MM.1S (cell line): ENCODE data around the gene SPHKAP.
"Not testable (repeated sequence)": the region's sequence is repeated elsewhere in the genome, so short reads cannot be mapped to it uniquely, and the experiment has no call there.

Source experiments
- DNase-seq: peaks from one replicate; pipeline ENCODE4 v3.0.0-alpha.2; 2015
- H2AFZ ChIP-seq: fragments of 300-600 bp; sonication (generic); 2 replicates; pipeline ENCODE4 v1.6.0; 2016; ENCODE audit warnings: antibody characterized with exemption, low read length
- H3F3A ChIP-seq: fragments of 300-600 bp; sonication (generic); 2 replicates; pipeline ENCODE4 v1.6.1; 2016; ENCODE audit warnings: mild to moderate bottlenecking, antibody characterized with exemption, low read length, moderate library complexity, mixed read lengths; ENCODE audit not compliant: insufficient read depth
- H3K27ac ChIP-seq: fragments of 300-600 bp; sonication (generic); 2 replicates; pipeline ENCODE4 v1.5.1; 2016; ENCODE audit warnings: mild to moderate bottlenecking, low read length
- H3K27me3 ChIP-seq: fragments of 300-600 bp; sonication (generic); replicated peaks from 2 replicates; pipeline ENCODE4 v1.6.0; 2016; ENCODE audit warnings: low read length; ENCODE audit not compliant: insufficient read depth
- H3K36me3 ChIP-seq: fragments of 300-600 bp; sonication (generic); replicated peaks from 2 replicates; pipeline ENCODE4 v1.6.1; 2016; ENCODE audit warnings: mild to moderate bottlenecking, low read length, mixed read lengths; ENCODE audit not compliant: insufficient read depth
- H3K4me1 ChIP-seq: fragments of 300-600 bp; sonication (generic); 2 replicates; pipeline ENCODE4 v1.6.1; 2016; ENCODE audit warnings: low read length, mixed read lengths
- H3K4me2 ChIP-seq: fragments of 300-600 bp; sonication (generic); 2 replicates; pipeline ENCODE4 v1.6.0; 2016; ENCODE audit warnings: low read depth, low read length
- H3K4me3 ChIP-seq: fragments of 300-600 bp; sonication (generic); 2 replicates; pipeline ENCODE4 v1.5.1; 2016; ENCODE audit warnings: low read length, mixed read lengths
- H3K79me2 ChIP-seq: fragments of 300-600 bp; sonication (generic); 2 replicates; pipeline ENCODE4 v1.6.1; 2016; ENCODE audit warnings: mixed run types, low read length, mixed read lengths
- H3K9ac ChIP-seq: fragments of 300-600 bp; sonication (generic); 2 replicates; pipeline ENCODE4 v1.6.1; 2016; ENCODE audit warnings: low read length, mixed read lengths
- H3K9me2 ChIP-seq: fragments of 300-600 bp; sonication (generic); replicated peaks from 2 replicates; pipeline ENCODE4 v1.6.1; 2016; ENCODE audit warnings: mild to moderate bottlenecking, low read length, mixed read lengths; ENCODE audit not compliant: insufficient read depth
- H3K9me3 ChIP-seq: fragments of 300-600 bp; sonication (generic); replicated peaks from 2 replicates; pipeline ENCODE4 v1.6.1; 2016; ENCODE audit warnings: mild to moderate bottlenecking, low read length, mixed read lengths; ENCODE audit not compliant: insufficient read depth
- H4K20me1 ChIP-seq: fragments of 300-600 bp; sonication (generic); 2 replicates; pipeline ENCODE4 v1.6.1; 2016; ENCODE audit warnings: mild to moderate bottlenecking, low read length, moderate library complexity, mixed read lengths; ENCODE audit not compliant: insufficient read depth
- CTCF ChIP-seq: fragments of 300-600 bp; sonication (generic); IDR thresholded peaks from 2 replicates; pipeline ENCODE4 v1.5.1; 2016; ENCODE audit warnings: antibody characterized with exemption, low read length, mixed read lengths
- EZH2 ChIP-seq: fragments of 300-600 bp; sonication (generic); optimal IDR thresholded peaks from 2 replicates; pipeline ENCODE3; 2017; ENCODE audit warnings: low read depth, mild to moderate bottlenecking, antibody characterized with exemption, low read length, mixed read lengths
- EZH2phosphoT487 ChIP-seq: fragments of 300-600 bp; sonication (generic); IDR thresholded peaks from 2 replicates; pipeline ENCODE4 v1.6.1; 2018; ENCODE audit warnings: antibody characterized with exemption, low read length

SPHKAP gene, protein sequence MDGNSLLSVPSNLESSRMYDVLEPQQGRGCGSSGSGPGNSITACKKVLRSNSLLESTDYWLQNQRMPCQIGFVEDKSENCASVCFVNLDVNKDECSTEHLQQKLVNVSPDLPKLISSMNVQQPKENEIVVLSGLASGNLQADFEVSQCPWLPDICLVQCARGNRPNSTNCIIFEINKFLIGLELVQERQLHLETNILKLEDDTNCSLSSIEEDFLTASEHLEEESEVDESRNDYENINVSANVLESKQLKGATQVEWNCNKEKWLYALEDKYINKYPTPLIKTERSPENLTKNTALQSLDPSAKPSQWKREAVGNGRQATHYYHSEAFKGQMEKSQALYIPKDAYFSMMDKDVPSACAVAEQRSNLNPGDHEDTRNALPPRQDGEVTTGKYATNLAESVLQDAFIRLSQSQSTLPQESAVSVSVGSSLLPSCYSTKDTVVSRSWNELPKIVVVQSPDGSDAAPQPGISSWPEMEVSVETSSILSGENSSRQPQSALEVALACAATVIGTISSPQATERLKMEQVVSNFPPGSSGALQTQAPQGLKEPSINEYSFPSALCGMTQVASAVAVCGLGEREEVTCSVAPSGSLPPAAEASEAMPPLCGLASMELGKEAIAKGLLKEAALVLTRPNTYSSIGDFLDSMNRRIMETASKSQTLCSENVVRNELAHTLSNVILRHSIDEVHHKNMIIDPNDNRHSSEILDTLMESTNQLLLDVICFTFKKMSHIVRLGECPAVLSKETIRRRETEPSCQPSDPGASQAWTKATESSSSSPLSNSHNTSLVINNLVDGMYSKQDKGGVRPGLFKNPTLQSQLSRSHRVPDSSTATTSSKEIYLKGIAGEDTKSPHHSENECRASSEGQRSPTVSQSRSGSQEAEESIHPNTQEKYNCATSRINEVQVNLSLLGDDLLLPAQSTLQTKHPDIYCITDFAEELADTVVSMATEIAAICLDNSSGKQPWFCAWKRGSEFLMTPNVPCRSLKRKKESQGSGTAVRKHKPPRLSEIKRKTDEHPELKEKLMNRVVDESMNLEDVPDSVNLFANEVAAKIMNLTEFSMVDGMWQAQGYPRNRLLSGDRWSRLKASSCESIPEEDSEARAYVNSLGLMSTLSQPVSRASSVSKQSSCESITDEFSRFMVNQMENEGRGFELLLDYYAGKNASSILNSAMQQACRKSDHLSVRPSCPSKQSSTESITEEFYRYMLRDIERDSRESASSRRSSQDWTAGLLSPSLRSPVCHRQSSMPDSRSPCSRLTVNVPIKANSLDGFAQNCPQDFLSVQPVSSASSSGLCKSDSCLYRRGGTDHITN (N-terminal part only)

GRCh38 chr2:228181098-228182019 lies at the start of gene SPHKAP:
Gene SPHKAP (minus strand): TSS chr2:228181687. CDS start chr2:228181598, 89 bp downstream.
- Histone ChIP-seq H2AFZ (no peak within 1 kb of the TSS), H3K9ac (no peak within 1 kb of the TSS)

GRCh38 chr2:228227466-228227865 lies 46.0 kb upstream of the SPHKAP start:
- no peak overlapping the region for H3K4me2 ChIP-seq
- no peaks in the 10 kb centered on the region for H3K4me1 ChIP-seq
- no peak overlapping the region for H3K9ac ChIP-seq
- H3K9me3 ChIP-seq = no peaks in the 10 kb centered on the region
- no peaks in the 10 kb centered on the region for H4K20me1 ChIP-seq
- no peaks in the 10 kb centered on the region for H3K79me2 ChIP-seq
- no peaks in the 10 kb centered on the region for H3K27me3 ChIP-seq
- TF ChIP-seq CTCF (no peak), EZH2phosphoT487 (no peak), EZH2 (no peak)
- no peaks in the 10 kb centered on the region for H3K36me3 ChIP-seq
- H3F3A ChIP-seq = no peaks in the 10 kb centered on the region
- no peak overlapping the region for H3K27ac ChIP-seq
- H3K9me2 ChIP-seq = no peaks in the 10 kb centered on the region
- H3K4me3 ChIP-seq = no peak overlapping the region
- DNase-seq = no peak
- H2AFZ ChIP-seq = no peak overlapping the region

More at GRCh38 chr2:228181098-228182019, at the start of gene SPHKAP:
- H3K4me1 ChIP-seq = no peaks in the 10 kb centered on the region
- no peaks in the 10 kb centered on the region for H3F3A ChIP-seq
- H3K27ac ChIP-seq = no peak within 1 kb of the TSS
- TF ChIP-seq EZH2phosphoT487 = no peak
- TF ChIP-seq EZH2 = no peak
- no peak for TF ChIP-seq CTCF
- H3K9me3 ChIP-seq = no peaks in the 10 kb centered on the region
- no peaks in the 10 kb centered on the region for H4K20me1 ChIP-seq
- H3K4me2 ChIP-seq = no peak within 1 kb of the TSS
- no peaks in the 10 kb centered on the region; the same call in 1 of the 2 replicates for H3K9me2 ChIP-seq
- no peak within 1 kb of the TSS for H3K4me3 ChIP-seq
- H3K79me2 ChIP-seq = no peaks in the 10 kb centered on the region
- DNase-seq = no peak
- H3K36me3 ChIP-seq = no peaks in the 10 kb centered on the region
- H3K27me3 ChIP-seq = no peaks in the 10 kb centered on the region

DNA sequence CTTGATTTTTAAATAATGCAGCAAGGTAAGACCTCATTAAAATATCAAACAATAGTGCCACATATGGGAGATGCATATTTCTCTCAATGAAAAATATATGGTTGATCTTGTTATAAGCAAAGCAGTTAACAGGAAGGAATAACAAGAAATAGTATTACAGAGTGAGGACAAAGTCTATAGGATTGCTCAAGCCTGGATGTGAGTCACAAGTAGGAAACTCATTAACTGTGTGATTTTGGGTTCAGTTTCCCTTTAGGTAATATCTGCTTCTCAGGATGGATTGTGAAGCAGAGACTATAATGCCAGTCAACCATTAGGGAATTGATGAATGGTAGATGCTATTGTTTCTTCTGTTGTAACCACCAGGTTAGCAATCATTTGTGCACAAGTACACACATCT lies 42.9 kb upstream of the SPHKAP start:
- H3F3A ChIP-seq = no peaks in the 10 kb centered on the region
- H3K4me1 ChIP-seq = no peaks in the 10 kb centered on the region
- no peak overlapping the region for H3K4me2 ChIP-seq
- DNase-seq = no peak
- no peaks in the 10 kb centered on the region for H3K36me3 ChIP-seq
- no peaks in the 10 kb centered on the region for H3K27me3 ChIP-seq
- no peak overlapping the region for H3K4me3 ChIP-seq
- no peak overlapping the region for H3K9ac ChIP-seq
- H4K20me1 ChIP-seq = no peaks in the 10 kb centered on the region
- H3K79me2 ChIP-seq = no peaks in the 10 kb centered on the region
- H3K9me3 ChIP-seq = no peaks in the 10 kb centered on the region
- no peak overlapping the region for H3K27ac ChIP-seq
- TF ChIP-seq EZH2 (no peak), EZH2phosphoT487 (no peak), CTCF (no peak)
- H2AFZ ChIP-seq = no peak overlapping the region
- no peaks in the 10 kb centered on the region for H3K9me2 ChIP-seq

DNA sequence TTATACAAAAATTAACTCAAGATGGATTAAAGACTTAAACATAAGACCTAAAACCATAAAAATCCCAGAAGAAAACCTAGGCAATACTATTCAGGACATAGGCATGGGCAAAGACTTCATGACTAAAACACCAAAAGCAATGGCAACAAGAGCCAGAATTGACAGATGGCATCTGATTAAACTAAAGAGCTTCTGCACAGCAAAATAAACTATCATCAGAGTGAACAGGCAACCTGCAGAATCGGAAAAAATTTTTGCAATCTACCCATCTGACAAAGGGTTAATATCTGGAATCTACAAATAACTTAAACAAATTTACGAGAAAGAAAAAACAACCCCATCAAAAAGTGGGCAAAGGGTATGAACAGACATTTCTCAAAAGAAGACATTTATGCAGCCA lies 37.1 kb upstream of the SPHKAP start:
- H3K4me1 ChIP-seq, H3F3A ChIP-seq, DNase-seq, H3K27me3 ChIP-seq, H3K4me3 ChIP-seq, H3K9me3 ChIP-seq, H4K20me1 ChIP-seq, H3K27ac ChIP-seq, H3K36me3 ChIP-seq, H3K79me2 ChIP-seq, H3K9ac ChIP-seq, H3K4me2 ChIP-seq, H3K9me2 ChIP-seq, H2AFZ ChIP-seq: not testable (repeated sequence)
